SK-N-SH (cell line): Measurements from ENCODE around the gene PTPRD.

Source experiments
- CTCF ChIP-seq: fragments of 200-600 bp; sonication (generic); IDR thresholded peaks from 2 replicates; pipeline ENCODE4 v1.6.1; 2017; ENCODE audit warnings: antibody characterized with exemption, mild to moderate bottlenecking, moderate library complexity
- EP300 ChIP-seq, 2 experiments: IDR thresholded peaks; 2 replicates each; pipeline versions ENCODE4 v1.4.0 to v1.6.1; 2012; ENCODE audit warnings: borderline replicate concordance in 1 of 2, low read depth in 1 of 2, low read length in 1 of 2
- MEF2A ChIP-seq: IDR thresholded peaks from 2 replicates; pipeline ENCODE4 v1.4.0; 2012; ENCODE audit warnings: low read depth, borderline replicate concordance
- MXI1 ChIP-seq: IDR thresholded peaks from 2 replicates; pipeline ENCODE4 v1.6.1; 2012; ENCODE audit warnings: mild to moderate bottlenecking, low read depth, low read length, improper control_type of control experiment
- NFIC ChIP-seq: IDR thresholded peaks from 2 replicates; pipeline ENCODE4 v1.4.0; 2012; ENCODE audit warnings: borderline replicate concordance
- PBX3 ChIP-seq: IDR thresholded peaks from 2 replicates; pipeline ENCODE4; 2012
- REST ChIP-seq: IDR thresholded peaks from 2 replicates; pipeline ENCODE4 v1.6.1; 2012; ENCODE audit warnings: mild to moderate bottlenecking, low read depth, low read length, moderate library complexity
- RFX5 ChIP-seq: IDR thresholded peaks from 2 replicates; pipeline ENCODE4 v1.6.1; 2012; ENCODE audit warnings: mild to moderate bottlenecking, improper control_type of control experiment, low read length
- RXRA ChIP-seq: IDR thresholded peaks from 2 replicates; pipeline ENCODE4 v1.4.0; 2012; ENCODE audit warnings: low read depth, mild to moderate bottlenecking, borderline replicate concordance
- SIN3A ChIP-seq: IDR thresholded peaks from 2 replicates; pipeline ENCODE4 v1.6.1; 2012; ENCODE audit warnings: low read depth, mild to moderate bottlenecking, low read length, moderate library complexity, borderline replicate concordance

- TF ChIP-seq CTCF (no peak), RXRA (no peak), SIN3A (no peak), RFX5 (no peak), NFIC (no peak), MEF2A (no peak), REST (no peak), EP300 (IDR thresholded peaks at IDR 0.05; ENCODE audit: borderline replicate concordance in 1 of 2, low read depth in 1 of 2, low read length in 1 of 2) (no peak), PBX3 (no peak), MXI1 (no peak)
Observed at GRCh38 chr9:9750719-9751118, 862.1 kb downstream of the PTPRD start.
